Right atrium auricular region (tissue), 2 donors: ENCODE data around the gene DEFB127. TPM values are rescaled to one million over a fixed set of nuclear protein-coding genes. Genes with fewer than 3 reads are reported as not detected.
"Not testable (repeated sequence)": the region's sequence is repeated elsewhere in the genome, so short reads cannot be mapped to it uniquely, and the experiment has no call there.

Experiments used
- DNase-seq: peaks from one replicate; pipeline ENCODE4 v3.0.0-alpha.2; 2019; ENCODE audit warnings: low spot score
- H3K27ac ChIP-seq, 2 donors: fragments of 200-600 bp; sonication (generic); 1 replicate in 1 of 2; 2 replicates in 1 of 2; pipeline ENCODE4 v1.5.1; 2016 to 2019
- H3K27me3 ChIP-seq, 2 donors: fragments of 200-600 bp; sonication (generic); one replicate each; pipeline versions ENCODE4 v1.5.1 to v1.6.0; 2017 to 2019
- H3K36me3 ChIP-seq: fragments of 200-600 bp; sonication (generic); one replicate; pipeline ENCODE4 v1.5.1; 2016
- H3K4me1 ChIP-seq, 2 donors: fragments of 200-600 bp; sonication (generic); one replicate each; pipeline versions ENCODE4 v1.5.1 to v1.6.0; 2017 to 2019
- H3K4me3 ChIP-seq, 2 donors: fragments of 200-600 bp; sonication (generic); 1 replicate in 1 of 2; 2 replicates in 1 of 2; pipeline ENCODE4 v1.5.1; 2017 to 2019; ENCODE audit warnings: mild to moderate bottlenecking in 1 of 2, moderate library complexity in 1 of 2
- H3K9me3 ChIP-seq, 2 donors: fragments of 200-600 bp; sonication (generic); one replicate each; pipeline ENCODE4 v1.5.1; 2019
- CTCF ChIP-seq, 2 donors: fragments of 200-600 bp; sonication (generic); IDR thresholded peaks; one replicate each; pipeline ENCODE4 v1.5.1; 2019; ENCODE audit warnings: antibody characterized with exemption in 2 of 2
- total RNA-seq, 2 donors: library from RNA; depleted of rRNA; stranded (reverse); fragments of >200 nt; gene quantifications; one replicate each; pipeline ENCODE4 v1.1.0, GENCODE V29; 2016

DEFB127 gene
- not detected for total RNA-seq

GRCh38 chr20:157154-157553, at the start of gene DEFB127:
TSS of gene DEFB127 (plus strand) at chr20:157454. CDS start at chr20:157545, 91 bp downstream.
- no peaks in the 10 kb centered on the region for H3K9me3 ChIP-seq
- TF ChIP-seq CTCF (IDR thresholded peaks at IDR 0.05), result no peak
- no peaks in the 10 kb centered on the region for H3K36me3 ChIP-seq
- no peaks in the 10 kb centered on the region for H3K4me1 ChIP-seq
- H3K27me3 ChIP-seq, result no peaks in the 10 kb centered on the region
- no peak within 1 kb of the TSS for H3K4me3 ChIP-seq
- DNase-seq, result no peak
- H3K27ac ChIP-seq, result no peak within 1 kb of the TSS

GRCh38 chr20:112396-112795, 44.9 kb upstream of the DEFB127 start:
- TF ChIP-seq CTCF (IDR thresholded peaks at IDR 0.05), result no peak
- no peak for DNase-seq
- H3K27ac ChIP-seq, result no peak overlapping the region
- no peaks in the 10 kb centered on the region for H3K36me3 ChIP-seq
- H3K4me1 ChIP-seq, result no peaks in the 10 kb centered on the region
- no peaks in the 10 kb centered on the region for H3K27me3 ChIP-seq
- H3K4me3 ChIP-seq, result no peak overlapping the region
- peaks cover 0 to 8% of the 10 kb centered on the region in 2 donors for H3K9me3 ChIP-seq

GRCh38 chr20:117518-117917, 39.7 kb upstream of the DEFB127 start:
- Histone ChIP-seq H3K9me3 (peaks cover 0 to 14% of the 10 kb centered on the region in 2 donors), H3K4me1 (no peaks in the 10 kb centered on the region), H3K27me3 (no peaks in the 10 kb centered on the region), H3K27ac (no peak overlapping the region), H3K36me3 (no peaks in the 10 kb centered on the region), H3K4me3 (no peak overlapping the region)
- no peak for DNase-seq
- TF ChIP-seq CTCF (IDR thresholded peaks at IDR 0.05), result no peak

GRCh38 chr20:129786-130323, 27.4 kb upstream of the DEFB127 start:
- H3K27me3 ChIP-seq, result not testable (repeated sequence)

GRCh38 chr20:137668-138490, 19.4 kb upstream of the DEFB127 start:
- no peaks in the 10 kb centered on the region for H3K27me3 ChIP-seq
- H3K4me3 ChIP-seq, result no peak overlapping the region
- TF ChIP-seq CTCF (IDR thresholded peaks at IDR 0.05), result no peak
- H3K4me1 ChIP-seq, result no peaks in the 10 kb centered on the region
- DNase-seq, result no peak
- no peaks in the 10 kb centered on the region for H3K9me3 ChIP-seq
- no peak overlapping the region for H3K27ac ChIP-seq
- no peaks in the 10 kb centered on the region for H3K36me3 ChIP-seq

More at GRCh38 chr20:129786-130323, 27.4 kb upstream of the DEFB127 start:
- H3K4me3 ChIP-seq, H3K27ac ChIP-seq, DNase-seq, H3K9me3 ChIP-seq, H3K36me3 ChIP-seq, H3K4me1 ChIP-seq: not testable (repeated sequence)

GRCh38 chr20:142290-142689, 15.0 kb upstream of the DEFB127 start, which contains the start of gene DEFB126:
TSS of gene DEFB126 (plus strand) at chr20:142590. CDS start at chr20:142629, 39 bp downstream.
- no peak for TF ChIP-seq CTCF (IDR thresholded peaks at IDR 0.05)
- no peaks in the 10 kb centered on the region for H3K9me3 ChIP-seq
- H3K4me1 ChIP-seq, result no peaks in the 10 kb centered on the region
- DNase-seq, result no peak
- no peak within 1 kb of the TSS for H3K4me3 ChIP-seq
- H3K36me3 ChIP-seq, result no peaks in the 10 kb centered on the region
- H3K27me3 ChIP-seq, result no peaks in the 10 kb centered on the region
- no peak within 1 kb of the TSS for H3K27ac ChIP-seq
